A673 (cell line): ENCODE results near the gene CLK1. TPM values are rescaled to one million over a fixed set of nuclear protein-coding genes. Genes with fewer than 3 reads are reported as not detected.
A peak's percentile ranks its signal among the peaks of the same experiment; 100 is the strongest.

ENCODE experiments used
- BruUV-seq: library from RNA; stranded (reverse); fragments of 400-500 nt; replicated peaks from 2 replicates; lab custom pipeline; 2021; lab: Mats Ljungman, UMichigan
- CTCF ChIA-PET: fragments of 300-600 bp; sonication (Branson Sonifier 250); formaldehyde crosslinking; loops from one replicate; lab custom pipeline; 2022; ENCODE audit warnings: antibody characterized with exemption; lab: Charles Lee
- POLR2A ChIA-PET: fragments of 300-600 bp; sonication (Branson Sonifier 250); formaldehyde crosslinking; loops from one replicate; lab custom pipeline; 2022; ENCODE audit warnings: antibody characterized with exemption; ENCODE audit not compliant: low non-redundant PET; lab: Charles Lee
- DNase-seq: peaks from one replicate; pipeline ENCODE4 v3.0.0-alpha.2; 2015; ENCODE audit warnings: low spot score
- H3K27ac ChIP-seq: fragments of 200-600 bp; sonication (generic); 2 replicates; pipeline ENCODE4 v1.5.1; 2016; ENCODE audit warnings: mixed run types, low read depth, mild to moderate bottlenecking, mixed read lengths, antibody characterized with exemption, low read length; ENCODE audit not compliant: poor library complexity, severe bottlenecking
- H3K27me3 ChIP-seq: fragments of 200-600 bp; sonication (generic); replicated peaks from 2 replicates; pipeline ENCODE4 v1.6.1; 2017; ENCODE audit warnings: mixed run types, low read depth, mild to moderate bottlenecking, mixed read lengths, antibody characterized with exemption, low read length; ENCODE audit not compliant: insufficient read depth, poor library complexity
- H3K36me3 ChIP-seq: fragments of 200-600 bp; sonication (generic); 2 replicates; pipeline ENCODE4 v1.6.1; 2016; ENCODE audit warnings: mixed run types, mild to moderate bottlenecking, mixed read lengths, antibody characterized with exemption, low read length; ENCODE audit not compliant: insufficient read depth, poor library complexity, severe bottlenecking
- H3K4me1 ChIP-seq: fragments of 200-600 bp; sonication (generic); 2 replicates; pipeline ENCODE4 v1.6.1; 2017; ENCODE audit warnings: mixed run types, mild to moderate bottlenecking, mixed read lengths, antibody characterized with exemption, low read length; ENCODE audit not compliant: insufficient read depth, poor library complexity, severe bottlenecking
- H3K4me3 ChIP-seq: fragments of 200-600 bp; sonication (generic); 2 replicates; pipeline ENCODE4 v1.5.1; 2016; ENCODE audit warnings: low read depth, mixed run types, mild to moderate bottlenecking, mixed read lengths, low read length; ENCODE audit not compliant: poor library complexity, severe bottlenecking
- H3K9me3 ChIP-seq: fragments of 200-600 bp; sonication (generic); 2 replicates; pipeline ENCODE4 v1.6.1; 2016; ENCODE audit warnings: mixed run types, low read depth, mild to moderate bottlenecking, mixed read lengths, antibody characterized with exemption, low read length; ENCODE audit not compliant: poor library complexity, severe bottlenecking
- CTCF ChIP-seq: fragments of 300-800, 200-600 bp; sonication (generic); conservative IDR thresholded peaks from 2 replicates; pipeline ENCODE4 v1.5.1; 2017; ENCODE audit warnings: low read depth, mild to moderate bottlenecking, antibody characterized with exemption, low read length, moderate library complexity, mixed read lengths
- EZH2 ChIP-seq: fragments of 200-600 bp; sonication (generic); IDR thresholded peaks from 2 replicates; pipeline ENCODE4 v1.6.1; 2017; ENCODE audit warnings: borderline replicate concordance, low read depth, mild to moderate bottlenecking, mixed read lengths, antibody characterized with exemption, low read length; ENCODE audit not compliant: poor library complexity, severe bottlenecking
- intact Hi-C: fragments of 100-400 bp; cut with micrococcal nuclease; formaldehyde crosslinking; loops from one replicate; pipeline ENCODE4 v1.10.0; 2022; ENCODE audit not compliant: unreplicated experiment
- total RNA-seq: library from RNA; stranded (reverse); gene quantifications from 2 replicates; pipeline ENCODE4 v1.2.3, GENCODE V29; 2021

The CLK1 gene
- total RNA-seq, 1 experiment from 2014 or later: 73.3 TPM

GRCh38 chr2:200810998-200811332 lies 53.5 kb downstream of the CLK1 start:
- POLR2A ChIA-PET: interaction anchor here (0.6 kb wide), 1 partner anchor 1506 kb away, joined by 5 read pairs; no protein-coding TSS in a partner anchor
- Histone ChIP-seq H3K9me3 (no peaks in the 10 kb centered on the region), H3K27ac (peak overlapping the region; percentile 99), H3K4me1 (peaks cover 29% of the 10 kb centered on the region), H3K27me3 (no peaks in the 10 kb centered on the region), H3K36me3 (peaks cover 31% of the 10 kb centered on the region), H3K4me3 (peak overlapping the region; percentile 95)
- DNase-seq: no peak
- BruUV-seq: TSS peak; percentile 84
- TF ChIP-seq EZH2 (no peak), CTCF (no peak)
- intact Hi-C loops: loop anchor here (2.0 to 10.0 kb wide), 4 partner anchors 52 to 854 kb away; partner anchors contain the start of genes CFLAR, MAIP1 and TYW5
- CTCF ChIA-PET: no interaction called here

- no TSS peak for BruUV-seq
- TF ChIP-seq EZH2: no peak
- TF ChIP-seq CTCF: no peak
- H3K36me3 ChIP-seq: peaks cover 25% of the 10 kb centered on the region
- intact Hi-C loops: loop anchor here (2.0 to 10.0 kb wide), 4 partner anchors 52 to 853 kb away; partner anchors contain the start of genes CFLAR, MAIP1 and TYW5
- H3K4me3 ChIP-seq: peak overlapping the region; percentile 95
- H3K27ac ChIP-seq: peak overlapping the region; percentile 99
- no peaks in the 10 kb centered on the region for H3K27me3 ChIP-seq
- no peak for DNase-seq
- ChIA-PET CTCF (no interaction called here), POLR2A (no interaction called here)
- peaks cover 29% of the 10 kb centered on the region for H3K4me1 ChIP-seq
- no peaks in the 10 kb centered on the region for H3K9me3 ChIP-seq
Observed at GRCh38 chr2:200810252-200810997, 54.0 kb downstream of the CLK1 start.

GRCh38 chr2:200809506-200810251 lies 54.8 kb downstream of the CLK1 start:
- no TSS peak for BruUV-seq
- TF ChIP-seq CTCF (no peak), EZH2 (no peak)
- H3K9me3 ChIP-seq: no peaks in the 10 kb centered on the region
- no peak overlapping the region for H3K4me3 ChIP-seq
- H3K36me3 ChIP-seq: peaks cover 18% of the 10 kb centered on the region
- DNase-seq: no peak
- no peaks in the 10 kb centered on the region for H3K27me3 ChIP-seq
- CTCF ChIA-PET: no interaction called here
- H3K27ac ChIP-seq: no peak overlapping the region
- peaks cover 25% of the 10 kb centered on the region for H3K4me1 ChIP-seq
- POLR2A ChIA-PET: interaction anchor here (0.7 kb wide), 1 partner anchor 37 kb away, joined by 3 read pairs; no protein-coding TSS in a partner anchor
- intact Hi-C loops: loop anchor here (2.0 to 10.0 kb wide), 4 partner anchors 53 to 852 kb away; partner anchors contain the start of genes CFLAR, MAIP1 and TYW5
